Measurements from ENCODE around the gene NOS3. TPM values are rescaled to one million over a fixed set of nuclear protein-coding genes. Genes with fewer than 3 reads are reported as not detected.

The NOS3 gene
- total and polyA plus RNA-seq, 9 of the 15 experiments (the other 6 are each of a cell fraction or from before 2014, with no cell fraction given) = 1.1 to 121 (median 23.6) TPM

GRCh38 chr7:151062399-151063211 is 71.8 kb downstream of the NOS3 start (continued):
- TF ChIP-seq E2F6 (IDR thresholded peaks at IDR 0.05; ENCODE audit: borderline replicate concordance in 1 of 2, extremely low read depth in 1 of 2, insufficient read depth in 1 of 2, insufficient read length in 1 of 2, low read depth in 1 of 2, low read length in 1 of 2, poor library complexity in 1 of 2, severe bottlenecking in 1 of 2) (peak in 1 of 2 experiments; percentile 88), SREBF2 (CRISPR knock-in tag; IDR thresholded peaks at IDR 0.05) (peak; percentile 98), ZBTB34 (CRISPR knock-in tag; IDR thresholded peaks at IDR 0.05) (no peak), TOE1 (IDR thresholded peaks at IDR 0.05; ENCODE audit: borderline replicate concordance) (peak; percentile 54; the same call in 1 of the 2 replicates), TOE1 (CRISPR knock-in tag; IDR thresholded peaks at IDR 0.05; ENCODE audit: borderline replicate concordance, low read depth) (no peak), POLR2AphosphoS5 (IDR thresholded peaks at IDR 0.05; ENCODE audit: control insufficient read depth, insufficient read depth, low read depth, low read length) (peak; percentile 49; the same call in 1 of the 2 replicates), HES1 (IDR thresholded peaks at IDR 0.05; ENCODE audit: low read depth) (0 out of 2 replicates have a peak, but pooled peaks have one; percentile 35), ZBTB7A (IDR thresholded peaks at IDR 0.05; ENCODE audit: borderline replicate concordance, control insufficient read depth, low read depth, low read length) (peak; percentile 72), SP1 (CRISPR knock-in tag; IDR thresholded peaks at IDR 0.05) (peak; percentile 78), HNRNPH1 (optimal IDR thresholded peaks at IDR 0.05; ENCODE audit: low read depth, low read length) (no peak), ELF2 (CRISPR knock-in tag; IDR thresholded peaks at IDR 0.05) (peak; percentile 49; the same call in 1 of the 2 replicates), HDAC2 (IDR thresholded peaks at IDR 0.05) (peak; percentile 95), HDAC8 (tag; IDR thresholded peaks at IDR 0.05) (peak; percentile 21; the same call in 1 of the 2 replicates), CBX3 (IDR thresholded peaks at IDR 0.05; ENCODE audit: borderline replicate concordance in 1 of 2, low read length in 2 of 2) (0 out of 3 replicates have a peak, but pooled peaks of 1 of the 2 experiments have one; percentile 6), NR2C2 (CRISPR knock-in tag; IDR thresholded peaks at IDR 0.05) (no peak), NR2C2 (tag; IDR thresholded peaks at IDR 0.05) (peak; percentile 21; the same call in 1 of the 2 replicates), HMGN3 (IDR thresholded peaks at IDR 0.05; ENCODE audit: borderline replicate concordance, extremely low read depth, insufficient read length, low read depth, low read length) (peak; percentile 89)
- TF ChIP-seq, protein P1, sequence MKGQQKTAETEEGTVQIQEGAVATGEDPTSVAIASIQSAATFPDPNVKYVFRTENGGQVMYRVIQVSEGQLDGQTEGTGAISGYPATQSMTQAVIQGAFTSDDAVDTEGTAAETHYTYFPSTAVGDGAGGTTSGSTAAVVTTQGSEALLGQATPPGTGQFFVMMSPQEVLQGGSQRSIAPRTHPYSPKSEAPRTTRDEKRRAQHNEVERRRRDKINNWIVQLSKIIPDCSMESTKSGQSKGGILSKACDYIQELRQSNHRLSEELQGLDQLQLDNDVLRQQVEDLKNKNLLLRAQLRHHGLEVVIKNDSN (CRISPR knock-in tag; IDR thresholded peaks at IDR 0.05) = peak; percentile 97
- TF ChIP-seq, protein P2, sequence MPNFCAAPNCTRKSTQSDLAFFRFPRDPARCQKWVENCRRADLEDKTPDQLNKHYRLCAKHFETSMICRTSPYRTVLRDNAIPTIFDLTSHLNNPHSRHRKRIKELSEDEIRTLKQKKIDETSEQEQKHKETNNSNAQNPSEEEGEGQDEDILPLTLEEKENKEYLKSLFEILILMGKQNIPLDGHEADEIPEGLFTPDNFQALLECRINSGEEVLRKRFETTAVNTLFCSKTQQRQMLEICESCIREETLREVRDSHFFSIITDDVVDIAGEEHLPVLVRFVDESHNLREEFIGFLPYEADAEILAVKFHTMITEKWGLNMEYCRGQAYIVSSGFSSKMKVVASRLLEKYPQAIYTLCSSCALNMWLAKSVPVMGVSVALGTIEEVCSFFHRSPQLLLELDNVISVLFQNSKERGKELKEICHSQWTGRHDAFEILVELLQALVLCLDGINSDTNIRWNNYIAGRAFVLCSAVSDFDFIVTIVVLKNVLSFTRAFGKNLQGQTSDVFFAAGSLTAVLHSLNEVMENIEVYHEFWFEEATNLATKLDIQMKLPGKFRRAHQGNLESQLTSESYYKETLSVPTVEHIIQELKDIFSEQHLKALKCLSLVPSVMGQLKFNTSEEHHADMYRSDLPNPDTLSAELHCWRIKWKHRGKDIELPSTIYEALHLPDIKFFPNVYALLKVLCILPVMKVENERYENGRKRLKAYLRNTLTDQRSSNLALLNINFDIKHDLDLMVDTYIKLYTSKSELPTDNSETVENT (CRISPR knock-in tag; IDR thresholded peaks at IDR 0.05) = peak; percentile 56; the same call in 1 of the 2 replicates

All from K562 (cell line).